ENCODE measurements around the gene KCNMB1. TPM values are rescaled to one million over a fixed set of nuclear protein-coding genes. Genes with fewer than 3 reads are reported as not detected.

Gene KCNMB1
- total RNA-seq, 1 experiment from 2014 or later = 0.24 TPM

DNA sequence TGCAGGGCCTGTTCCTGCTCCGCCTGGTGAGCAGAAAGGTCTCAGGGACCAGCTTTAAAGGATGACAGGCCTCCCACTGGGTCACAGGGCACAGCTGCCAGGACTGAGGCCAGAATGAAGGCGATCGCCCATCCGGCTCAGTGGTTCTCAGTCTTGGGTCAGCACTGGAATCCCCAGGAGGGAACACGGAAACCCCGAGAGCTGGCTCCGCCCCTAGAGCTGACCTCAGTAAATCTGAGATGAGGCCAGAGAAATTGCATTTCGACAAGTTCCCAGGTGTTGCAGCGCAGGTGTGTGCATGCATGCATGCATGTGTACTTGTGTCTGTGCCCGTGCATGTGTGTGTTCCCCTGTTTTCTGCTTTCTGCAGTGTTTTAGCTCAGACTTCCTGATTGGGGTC lies 47.2 kb upstream of the KCNMB1 start:
- DNase-seq (ENCODE audit: low spot score) (peak; percentile 29), ATAC-seq (no peak)
- Mint-ChIP-seq H3K27ac (no peak overlapping the region), H3K4me1 (peaks cover 30% of the 10 kb centered on the region), H3K36me3 (peaks cover 4% of the 10 kb centered on the region; the same call in 1 of the 2 replicates), H3K9me3 (peaks cover 6% of the 10 kb centered on the region), H3K4me3 (no peak overlapping the region), H3K27me3 (ENCODE audit: low read depth) (no peaks in the 10 kb centered on the region; the same call in 1 of the 2 replicates)
- TF ChIP-seq ZNF396 (CRISPR knock-in tag; IDR thresholded peaks at IDR 0.05; ENCODE audit: borderline replicate concordance) = no peak
- TF ChIP-seq, protein P1, sequence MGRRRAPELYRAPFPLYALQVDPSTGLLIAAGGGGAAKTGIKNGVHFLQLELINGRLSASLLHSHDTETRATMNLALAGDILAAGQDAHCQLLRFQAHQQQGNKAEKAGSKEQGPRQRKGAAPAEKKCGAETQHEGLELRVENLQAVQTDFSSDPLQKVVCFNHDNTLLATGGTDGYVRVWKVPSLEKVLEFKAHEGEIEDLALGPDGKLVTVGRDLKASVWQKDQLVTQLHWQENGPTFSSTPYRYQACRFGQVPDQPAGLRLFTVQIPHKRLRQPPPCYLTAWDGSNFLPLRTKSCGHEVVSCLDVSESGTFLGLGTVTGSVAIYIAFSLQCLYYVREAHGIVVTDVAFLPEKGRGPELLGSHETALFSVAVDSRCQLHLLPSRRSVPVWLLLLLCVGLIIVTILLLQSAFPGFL (CRISPR knock-in tag; IDR thresholded peaks at IDR 0.05; ENCODE audit: borderline replicate concordance) = no peak
- TF ChIP-seq, protein P2, sequence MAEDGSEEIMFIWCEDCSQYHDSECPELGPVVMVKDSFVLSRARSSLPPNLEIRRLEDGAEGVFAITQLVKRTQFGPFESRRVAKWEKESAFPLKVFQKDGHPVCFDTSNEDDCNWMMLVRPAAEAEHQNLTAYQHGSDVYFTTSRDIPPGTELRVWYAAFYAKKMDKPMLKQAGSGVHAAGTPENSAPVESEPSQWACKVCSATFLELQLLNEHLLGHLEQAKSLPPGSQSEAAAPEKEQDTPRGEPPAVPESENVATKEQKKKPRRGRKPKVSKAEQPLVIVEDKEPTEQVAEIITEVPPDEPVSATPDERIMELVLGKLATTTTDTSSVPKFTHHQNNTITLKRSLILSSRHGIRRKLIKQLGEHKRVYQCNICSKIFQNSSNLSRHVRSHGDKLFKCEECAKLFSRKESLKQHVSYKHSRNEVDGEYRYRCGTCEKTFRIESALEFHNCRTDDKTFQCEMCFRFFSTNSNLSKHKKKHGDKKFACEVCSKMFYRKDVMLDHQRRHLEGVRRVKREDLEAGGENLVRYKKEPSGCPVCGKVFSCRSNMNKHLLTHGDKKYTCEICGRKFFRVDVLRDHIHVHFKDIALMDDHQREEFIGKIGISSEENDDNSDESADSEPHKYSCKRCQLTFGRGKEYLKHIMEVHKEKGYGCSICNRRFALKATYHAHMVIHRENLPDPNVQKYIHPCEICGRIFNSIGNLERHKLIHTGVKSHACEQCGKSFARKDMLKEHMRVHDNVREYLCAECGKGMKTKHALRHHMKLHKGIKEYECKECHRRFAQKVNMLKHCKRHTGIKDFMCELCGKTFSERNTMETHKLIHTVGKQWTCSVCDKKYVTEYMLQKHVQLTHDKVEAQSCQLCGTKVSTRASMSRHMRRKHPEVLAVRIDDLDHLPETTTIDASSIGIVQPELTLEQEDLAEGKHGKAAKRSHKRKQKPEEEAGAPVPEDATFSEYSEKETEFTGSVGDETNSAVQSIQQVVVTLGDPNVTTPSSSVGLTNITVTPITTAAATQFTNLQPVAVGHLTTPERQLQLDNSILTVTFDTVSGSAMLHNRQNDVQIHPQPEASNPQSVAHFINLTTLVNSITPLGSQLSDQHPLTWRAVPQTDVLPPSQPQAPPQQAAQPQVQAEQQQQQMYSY (CRISPR knock-in tag; IDR thresholded peaks at IDR 0.05) = no peak
- TF ChIP-seq, protein P3, sequence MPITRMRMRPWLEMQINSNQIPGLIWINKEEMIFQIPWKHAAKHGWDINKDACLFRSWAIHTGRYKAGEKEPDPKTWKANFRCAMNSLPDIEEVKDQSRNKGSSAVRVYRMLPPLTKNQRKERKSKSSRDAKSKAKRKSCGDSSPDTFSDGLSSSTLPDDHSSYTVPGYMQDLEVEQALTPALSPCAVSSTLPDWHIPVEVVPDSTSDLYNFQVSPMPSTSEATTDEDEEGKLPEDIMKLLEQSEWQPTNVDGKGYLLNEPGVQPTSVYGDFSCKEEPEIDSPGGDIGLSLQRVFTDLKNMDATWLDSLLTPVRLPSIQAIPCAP (CRISPR knock-in tag; IDR thresholded peaks at IDR 0.05) = no peak
- POLR2A ChIA-PET = no interaction called here
- CTCF ChIA-PET = interaction anchor here (0.7 to 2.8 kb wide), 5 partner anchors 9 to 197 kb away, joined by 3 to 7 read pairs (median 6); no protein-coding TSS in a partner anchor

DNA sequence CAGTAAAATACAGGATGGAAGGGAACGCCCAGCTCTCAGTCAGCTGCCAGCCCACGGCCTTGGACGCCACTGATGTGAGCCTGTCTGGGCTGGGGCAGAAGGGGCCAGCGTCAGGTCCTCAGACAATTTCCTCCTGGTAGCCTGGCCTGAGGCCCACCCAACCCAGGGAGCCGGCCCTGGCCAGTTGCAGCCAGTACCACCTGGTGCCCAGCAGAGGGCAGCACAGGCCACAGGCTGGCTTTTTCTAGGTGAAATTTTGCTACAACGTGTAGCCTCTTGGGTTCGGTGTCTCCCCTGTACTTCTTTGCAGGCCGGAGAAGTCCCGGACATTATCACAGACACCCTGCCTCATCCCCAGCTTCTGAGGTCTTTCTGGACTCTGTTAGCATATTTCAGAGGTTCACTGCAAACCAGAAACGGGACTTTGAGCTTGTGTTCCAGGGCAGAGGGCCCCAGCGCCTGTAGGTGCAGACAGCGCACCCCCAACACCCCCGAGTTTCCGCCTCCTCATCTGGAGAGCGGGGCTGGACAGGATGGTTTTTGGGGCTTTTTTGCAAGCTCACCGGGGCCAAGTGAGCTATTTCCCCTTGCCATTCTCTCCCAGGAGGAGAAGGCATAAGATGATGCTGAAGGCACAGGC lies 45.9 kb upstream of the KCNMB1 start:
- peak; percentile 78 for DNase-seq (ENCODE audit: low spot score)
- Mint-ChIP-seq H3K9me3 (peaks cover 6% of the 10 kb centered on the region), H3K4me1 (peaks cover 30% of the 10 kb centered on the region), H3K27me3 (ENCODE audit: low read depth) (no peaks in the 10 kb centered on the region; the same call in 1 of the 2 replicates), H3K27ac (no peak overlapping the region), H3K36me3 (peaks cover 4% of the 10 kb centered on the region; the same call in 1 of the 2 replicates), H3K4me3 (no peak overlapping the region)
- TF ChIP-seq, protein P4, sequence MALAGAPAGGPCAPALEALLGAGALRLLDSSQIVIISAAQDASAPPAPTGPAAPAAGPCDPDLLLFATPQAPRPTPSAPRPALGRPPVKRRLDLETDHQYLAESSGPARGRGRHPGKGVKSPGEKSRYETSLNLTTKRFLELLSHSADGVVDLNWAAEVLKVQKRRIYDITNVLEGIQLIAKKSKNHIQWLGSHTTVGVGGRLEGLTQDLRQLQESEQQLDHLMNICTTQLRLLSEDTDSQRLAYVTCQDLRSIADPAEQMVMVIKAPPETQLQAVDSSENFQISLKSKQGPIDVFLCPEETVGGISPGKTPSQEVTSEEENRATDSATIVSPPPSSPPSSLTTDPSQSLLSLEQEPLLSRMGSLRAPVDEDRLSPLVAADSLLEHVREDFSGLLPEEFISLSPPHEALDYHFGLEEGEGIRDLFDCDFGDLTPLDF (CRISPR knock-in tag; IDR thresholded peaks at IDR 0.05) = no peak
- TF ChIP-seq, protein P5, sequence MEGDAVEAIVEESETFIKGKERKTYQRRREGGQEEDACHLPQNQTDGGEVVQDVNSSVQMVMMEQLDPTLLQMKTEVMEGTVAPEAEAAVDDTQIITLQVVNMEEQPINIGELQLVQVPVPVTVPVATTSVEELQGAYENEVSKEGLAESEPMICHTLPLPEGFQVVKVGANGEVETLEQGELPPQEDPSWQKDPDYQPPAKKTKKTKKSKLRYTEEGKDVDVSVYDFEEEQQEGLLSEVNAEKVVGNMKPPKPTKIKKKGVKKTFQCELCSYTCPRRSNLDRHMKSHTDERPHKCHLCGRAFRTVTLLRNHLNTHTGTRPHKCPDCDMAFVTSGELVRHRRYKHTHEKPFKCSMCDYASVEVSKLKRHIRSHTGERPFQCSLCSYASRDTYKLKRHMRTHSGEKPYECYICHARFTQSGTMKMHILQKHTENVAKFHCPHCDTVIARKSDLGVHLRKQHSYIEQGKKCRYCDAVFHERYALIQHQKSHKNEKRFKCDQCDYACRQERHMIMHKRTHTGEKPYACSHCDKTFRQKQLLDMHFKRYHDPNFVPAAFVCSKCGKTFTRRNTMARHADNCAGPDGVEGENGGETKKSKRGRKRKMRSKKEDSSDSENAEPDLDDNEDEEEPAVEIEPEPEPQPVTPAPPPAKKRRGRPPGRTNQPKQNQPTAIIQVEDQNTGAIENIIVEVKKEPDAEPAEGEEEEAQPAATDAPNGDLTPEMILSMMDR (IDR thresholded peaks at IDR 0.05) = peak; percentile 95
- TF ChIP-seq ZNF317 (CRISPR knock-in tag; IDR thresholded peaks at IDR 0.05; ENCODE audit: borderline replicate concordance, low read depth) = 0 out of 2 replicates have a peak, but pooled peaks have one; percentile 25
- TF ChIP-seq JAZF1 (CRISPR knock-in tag; IDR thresholded peaks at IDR 0.05) = no peak
- ChIA-PET POLR2A (no interaction called here), CTCF (interaction anchor here (1.2 to 5.3 kb wide), 8 partner anchors 14 to 209 kb away, joined by 3 to 47 read pairs (median 4); no protein-coding TSS in a partner anchor)
- peak; percentile 91 for ATAC-seq

DNA sequence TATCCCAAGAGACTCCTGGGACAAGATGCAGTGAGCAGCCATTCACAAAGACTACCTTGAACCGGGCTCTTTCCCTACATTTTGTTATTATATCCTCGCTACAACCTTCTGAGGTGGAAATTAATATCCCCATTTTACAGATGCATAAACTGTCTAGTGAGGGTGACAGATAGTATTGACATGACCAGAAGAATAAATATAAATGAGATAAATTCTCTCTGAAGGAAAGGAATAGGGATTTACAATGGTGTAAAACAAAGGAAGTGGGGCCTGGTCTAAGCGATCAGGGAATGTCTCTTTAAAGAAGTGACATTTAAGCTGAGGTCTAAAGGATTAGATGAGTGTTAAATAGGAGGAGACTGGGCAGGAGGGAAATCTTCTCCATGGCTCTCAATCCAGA lies 43.5 kb upstream of the KCNMB1 start:
- no peaks in the 10 kb centered on the region; the same call in 1 of the 2 replicates for H3K27me3 Mint-ChIP-seq (ENCODE audit: low read depth)
- H3K27ac Mint-ChIP-seq = no peak overlapping the region
- no peak for ATAC-seq
- H3K4me3 Mint-ChIP-seq = no peak overlapping the region
- ChIA-PET POLR2A (no interaction called here), CTCF (interaction anchor here (1.1 to 5.3 kb wide), 7 partner anchors 29 to 206 kb away, joined by 3 to 47 read pairs (median 4); no protein-coding TSS in a partner anchor)
- H3K36me3 Mint-ChIP-seq = peaks cover 4% of the 10 kb centered on the region; the same call in 1 of the 2 replicates
- peaks cover 6% of the 10 kb centered on the region for H3K9me3 Mint-ChIP-seq
- peaks cover 28% of the 10 kb centered on the region for H3K4me1 Mint-ChIP-seq
- no peak for DNase-seq (ENCODE audit: low spot score)
- TF ChIP-seq, protein P6, sequence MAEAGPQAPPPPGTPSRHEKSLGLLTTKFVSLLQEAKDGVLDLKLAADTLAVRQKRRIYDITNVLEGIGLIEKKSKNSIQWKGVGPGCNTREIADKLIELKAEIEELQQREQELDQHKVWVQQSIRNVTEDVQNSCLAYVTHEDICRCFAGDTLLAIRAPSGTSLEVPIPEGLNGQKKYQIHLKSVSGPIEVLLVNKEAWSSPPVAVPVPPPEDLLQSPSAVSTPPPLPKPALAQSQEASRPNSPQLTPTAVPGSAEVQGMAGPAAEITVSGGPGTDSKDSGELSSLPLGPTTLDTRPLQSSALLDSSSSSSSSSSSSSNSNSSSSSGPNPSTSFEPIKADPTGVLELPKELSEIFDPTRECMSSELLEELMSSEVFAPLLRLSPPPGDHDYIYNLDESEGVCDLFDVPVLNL (CRISPR knock-in tag; IDR thresholded peaks at IDR 0.05; ENCODE audit: borderline replicate concordance, low read depth) = no peak
- TF ChIP-seq JAZF1 (CRISPR knock-in tag; IDR thresholded peaks at IDR 0.05) (no peak), GRHL2 (CRISPR knock-in tag; IDR thresholded peaks at IDR 0.05; ENCODE audit: insufficient replicate concordance, severe bottlenecking) (no peak), IRF2 (CRISPR knock-in tag; IDR thresholded peaks at IDR 0.05; ENCODE audit: borderline replicate concordance, low read depth) (no peak), PRRX2 (CRISPR knock-in tag; IDR thresholded peaks at IDR 0.05) (no peak), FOXJ3 (CRISPR knock-in tag; IDR thresholded peaks at IDR 0.05; ENCODE audit: borderline replicate concordance) (no peak), ATF1 (CRISPR knock-in tag; IDR thresholded peaks at IDR 0.05) (no peak), CBFB (CRISPR knock-in tag; IDR thresholded peaks at IDR 0.05; ENCODE audit: low read depth) (no peak), NFYB (CRISPR knock-in tag; conservative IDR thresholded peaks at IDR 0.05; ENCODE audit: low read depth) (no peak)
- TF ChIP-seq, protein P7, sequence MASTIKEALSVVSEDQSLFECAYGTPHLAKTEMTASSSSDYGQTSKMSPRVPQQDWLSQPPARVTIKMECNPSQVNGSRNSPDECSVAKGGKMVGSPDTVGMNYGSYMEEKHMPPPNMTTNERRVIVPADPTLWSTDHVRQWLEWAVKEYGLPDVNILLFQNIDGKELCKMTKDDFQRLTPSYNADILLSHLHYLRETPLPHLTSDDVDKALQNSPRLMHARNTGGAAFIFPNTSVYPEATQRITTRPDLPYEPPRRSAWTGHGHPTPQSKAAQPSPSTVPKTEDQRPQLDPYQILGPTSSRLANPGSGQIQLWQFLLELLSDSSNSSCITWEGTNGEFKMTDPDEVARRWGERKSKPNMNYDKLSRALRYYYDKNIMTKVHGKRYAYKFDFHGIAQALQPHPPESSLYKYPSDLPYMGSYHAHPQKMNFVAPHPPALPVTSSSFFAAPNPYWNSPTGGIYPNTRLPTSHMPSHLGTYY (CRISPR knock-in tag; IDR thresholded peaks at IDR 0.05) = no peak
